ENCODE data around the gene ALK.

ALK gene

GRCh38 chr2:29250977-29251376 is 670.4 kb downstream of the ALK start:
- Histone ChIP-seq H3K27ac (ENCODE audit: low read depth, low read length, poor library complexity, severe bottlenecking) (no peak overlapping the region), H3K4me2 (ENCODE audit: low read length) (no peak overlapping the region), H3F3A (ENCODE audit: insufficient read depth, low read length) (no peaks in the 10 kb centered on the region), H4K20me1 (ENCODE audit: insufficient read depth, low read length) (no peaks in the 10 kb centered on the region), H2AFZ (ENCODE audit: low read length) (no peak overlapping the region), H3K79me2 (ENCODE audit: insufficient read depth, low read length) (no peaks in the 10 kb centered on the region), H3K9me2 (ENCODE audit: low read depth, low read length) (no peaks in the 10 kb centered on the region), H3K9me3 (ENCODE audit: low read length) (no peaks in the 10 kb centered on the region), H3K4me1 (ENCODE audit: insufficient read depth, low read length, severe bottlenecking) (no peaks in the 10 kb centered on the region), H3K9ac (ENCODE audit: low read length) (no peak overlapping the region), H3K27me3 (ENCODE audit: insufficient read depth, low read length) (no peaks in the 10 kb centered on the region), H3K36me3 (ENCODE audit: insufficient read depth, low read length) (no peaks in the 10 kb centered on the region), H3K4me3 (ENCODE audit: low read depth, low read length, poor library complexity, severe bottlenecking) (no peak overlapping the region)
- TF ChIP-seq CTCF (IDR thresholded peaks at IDR 0.05; ENCODE audit: low read length) (no peak), EZH2 (IDR thresholded peaks at IDR 0.05; ENCODE audit: borderline replicate concordance, low read length) (no peak)

GRCh38 chr2:29249666-29250253 is 671.6 kb downstream of the ALK start:
- Histone ChIP-seq H3K4me3 (ENCODE audit: low read depth, low read length, poor library complexity, severe bottlenecking) (no peak overlapping the region), H2AFZ (ENCODE audit: low read length) (no peak overlapping the region), H3K9ac (ENCODE audit: low read length) (no peak overlapping the region), H3K27me3 (ENCODE audit: insufficient read depth, low read length) (no peaks in the 10 kb centered on the region), H3K9me3 (ENCODE audit: low read length) (no peaks in the 10 kb centered on the region), H3K4me1 (ENCODE audit: insufficient read depth, low read length, severe bottlenecking) (no peaks in the 10 kb centered on the region), H3K9me2 (ENCODE audit: low read depth, low read length) (no peaks in the 10 kb centered on the region), H3K79me2 (ENCODE audit: insufficient read depth, low read length) (no peaks in the 10 kb centered on the region), H3K4me2 (ENCODE audit: low read length) (no peak overlapping the region), H3F3A (ENCODE audit: insufficient read depth, low read length) (no peaks in the 10 kb centered on the region), H4K20me1 (ENCODE audit: insufficient read depth, low read length) (no peaks in the 10 kb centered on the region), H3K36me3 (ENCODE audit: insufficient read depth, low read length) (no peaks in the 10 kb centered on the region), H3K27ac (ENCODE audit: low read depth, low read length, poor library complexity, severe bottlenecking) (no peak overlapping the region)
- TF ChIP-seq EZH2 (IDR thresholded peaks at IDR 0.05; ENCODE audit: borderline replicate concordance, low read length): no peak
- no peak for TF ChIP-seq CTCF (IDR thresholded peaks at IDR 0.05; ENCODE audit: low read length)

- Histone ChIP-seq H4K20me1 (ENCODE audit: insufficient read depth, low read length) (no peaks in the 10 kb centered on the region), H2AFZ (ENCODE audit: low read length) (no peak overlapping the region), H3F3A (ENCODE audit: insufficient read depth, low read length) (no peaks in the 10 kb centered on the region), H3K9me3 (ENCODE audit: low read length) (no peaks in the 10 kb centered on the region), H3K4me1 (ENCODE audit: insufficient read depth, low read length, severe bottlenecking) (no peaks in the 10 kb centered on the region), H3K27me3 (ENCODE audit: insufficient read depth, low read length) (no peaks in the 10 kb centered on the region), H3K4me3 (ENCODE audit: low read depth, low read length, poor library complexity, severe bottlenecking) (no peak overlapping the region), H3K79me2 (ENCODE audit: insufficient read depth, low read length) (no peaks in the 10 kb centered on the region), H3K27ac (ENCODE audit: low read depth, low read length, poor library complexity, severe bottlenecking) (no peak overlapping the region), H3K9ac (ENCODE audit: low read length) (no peak overlapping the region), H3K36me3 (ENCODE audit: insufficient read depth, low read length) (no peaks in the 10 kb centered on the region), H3K4me2 (ENCODE audit: low read length) (no peak overlapping the region), H3K9me2 (ENCODE audit: low read depth, low read length) (no peaks in the 10 kb centered on the region)
- no peak for TF ChIP-seq EZH2 (IDR thresholded peaks at IDR 0.05; ENCODE audit: borderline replicate concordance, low read length)
- no peak for TF ChIP-seq CTCF (IDR thresholded peaks at IDR 0.05; ENCODE audit: low read length)
These were observed 674.0 kb downstream of the ALK start for GRCh38 chr2:29247336-29247914.
